Erythroblast (primary cell): ENCODE data around the gene CNTN4.

ENCODE experiments used
- GATA1 ChIP-seq: IDR thresholded peaks from 2 replicates; pipeline ENCODE4 v1.6.1; 2011; ENCODE audit warnings: low read depth, mild to moderate bottlenecking, control low read depth, low read length, moderate library complexity
- POLR2A ChIP-seq: IDR thresholded peaks from 2 replicates; pipeline ENCODE4 v1.6.1; 2011; ENCODE audit warnings: mild to moderate bottlenecking, low read length

GRCh38 chr3:2578560-2578959 is 479.9 kb downstream of the CNTN4 start:
- no peak for TF ChIP-seq POLR2A
- no peak for TF ChIP-seq GATA1
